Measurements from ENCODE around the gene AFDN.

AFDN gene

DNA sequence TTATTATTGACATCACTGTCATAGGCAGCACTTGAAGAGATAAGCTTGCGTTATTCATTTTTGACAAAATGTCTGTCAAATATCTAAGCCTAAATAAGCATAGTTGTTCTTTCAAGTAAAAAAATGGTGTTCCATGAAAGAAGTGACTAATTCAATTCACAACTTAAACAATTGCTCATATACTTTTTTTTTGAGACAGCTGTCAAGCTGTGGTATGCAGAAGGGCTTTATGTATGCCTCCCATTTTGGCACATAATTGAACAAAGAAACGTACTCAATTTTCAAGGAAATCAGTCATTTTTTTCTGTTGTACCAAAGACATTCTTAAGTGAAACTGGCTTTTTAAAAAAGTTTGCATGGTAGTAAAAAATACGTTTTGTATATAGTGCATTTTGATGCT, 8.5 kb downstream of the AFDN start:
- no peak overlapping the region for H3K4me3 ChIP-seq (ENCODE audit: control insufficient read depth, low read depth, low read length)
- TF ChIP-seq, protein P1, sequence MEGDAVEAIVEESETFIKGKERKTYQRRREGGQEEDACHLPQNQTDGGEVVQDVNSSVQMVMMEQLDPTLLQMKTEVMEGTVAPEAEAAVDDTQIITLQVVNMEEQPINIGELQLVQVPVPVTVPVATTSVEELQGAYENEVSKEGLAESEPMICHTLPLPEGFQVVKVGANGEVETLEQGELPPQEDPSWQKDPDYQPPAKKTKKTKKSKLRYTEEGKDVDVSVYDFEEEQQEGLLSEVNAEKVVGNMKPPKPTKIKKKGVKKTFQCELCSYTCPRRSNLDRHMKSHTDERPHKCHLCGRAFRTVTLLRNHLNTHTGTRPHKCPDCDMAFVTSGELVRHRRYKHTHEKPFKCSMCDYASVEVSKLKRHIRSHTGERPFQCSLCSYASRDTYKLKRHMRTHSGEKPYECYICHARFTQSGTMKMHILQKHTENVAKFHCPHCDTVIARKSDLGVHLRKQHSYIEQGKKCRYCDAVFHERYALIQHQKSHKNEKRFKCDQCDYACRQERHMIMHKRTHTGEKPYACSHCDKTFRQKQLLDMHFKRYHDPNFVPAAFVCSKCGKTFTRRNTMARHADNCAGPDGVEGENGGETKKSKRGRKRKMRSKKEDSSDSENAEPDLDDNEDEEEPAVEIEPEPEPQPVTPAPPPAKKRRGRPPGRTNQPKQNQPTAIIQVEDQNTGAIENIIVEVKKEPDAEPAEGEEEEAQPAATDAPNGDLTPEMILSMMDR (conservative IDR thresholded peaks at IDR 0.05; ENCODE audit: control insufficient read depth, insufficient read depth, low read depth, low read length), result no peak
- no peak for DNase-seq (ENCODE audit: low read depth)

DNA sequence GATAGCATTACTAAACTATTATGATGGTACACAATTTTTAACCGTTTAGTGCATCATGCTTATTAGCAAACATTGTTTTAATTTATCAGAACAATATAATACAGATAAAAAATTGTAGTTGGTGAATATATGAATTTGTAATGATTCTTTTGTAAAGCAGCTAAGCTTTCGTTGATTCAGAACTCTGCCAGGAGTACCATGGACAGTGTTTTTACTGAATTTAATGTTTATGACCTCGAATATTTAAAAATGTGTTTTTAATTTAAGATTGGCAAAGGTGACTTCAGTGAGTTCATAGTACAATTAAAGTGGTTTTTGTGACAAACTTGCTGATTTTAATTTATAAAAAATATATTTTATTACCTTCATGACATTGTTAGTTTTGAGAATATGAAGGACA, 10.0 kb downstream of the AFDN start:
- DNase-seq (ENCODE audit: low read depth), result peak; percentile 54
- no peak overlapping the region for H3K4me3 ChIP-seq (ENCODE audit: control insufficient read depth, low read depth, low read length)
- TF ChIP-seq, protein P1 (conservative IDR thresholded peaks at IDR 0.05; ENCODE audit: control insufficient read depth, insufficient read depth, low read depth, low read length), result no peak

DNA sequence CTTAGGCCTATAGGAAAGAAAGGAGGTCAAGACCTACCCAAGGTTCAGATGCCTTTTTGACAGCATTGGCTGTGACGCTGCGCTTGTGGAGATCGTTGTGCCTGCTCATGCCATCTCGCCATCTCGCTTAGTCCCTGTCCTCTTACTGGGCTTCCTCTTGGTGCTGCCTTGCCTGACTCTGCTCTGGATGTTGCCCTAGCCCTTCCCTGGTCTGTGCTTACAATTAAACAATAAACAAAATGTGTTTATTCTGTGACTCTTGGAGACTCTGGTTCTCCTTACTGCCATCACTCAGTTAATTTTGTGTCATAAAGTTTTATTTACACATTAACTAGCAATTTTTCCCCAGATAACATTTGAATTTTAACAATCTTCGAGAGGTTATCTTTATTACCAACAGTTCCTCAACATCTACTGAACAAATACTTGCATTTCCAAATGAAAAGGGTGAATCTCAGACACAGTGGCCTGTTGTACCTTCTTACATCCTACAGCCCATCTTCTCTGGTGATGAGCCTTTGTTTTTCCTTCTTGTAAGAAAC, 11.6 kb downstream of the AFDN start:
- no peak overlapping the region for H3K4me3 ChIP-seq (ENCODE audit: control insufficient read depth, low read depth, low read length)
- TF ChIP-seq, protein P1 (conservative IDR thresholded peaks at IDR 0.05; ENCODE audit: control insufficient read depth, insufficient read depth, low read depth, low read length), result no peak
- no peak for DNase-seq (ENCODE audit: low read depth)

DNA sequence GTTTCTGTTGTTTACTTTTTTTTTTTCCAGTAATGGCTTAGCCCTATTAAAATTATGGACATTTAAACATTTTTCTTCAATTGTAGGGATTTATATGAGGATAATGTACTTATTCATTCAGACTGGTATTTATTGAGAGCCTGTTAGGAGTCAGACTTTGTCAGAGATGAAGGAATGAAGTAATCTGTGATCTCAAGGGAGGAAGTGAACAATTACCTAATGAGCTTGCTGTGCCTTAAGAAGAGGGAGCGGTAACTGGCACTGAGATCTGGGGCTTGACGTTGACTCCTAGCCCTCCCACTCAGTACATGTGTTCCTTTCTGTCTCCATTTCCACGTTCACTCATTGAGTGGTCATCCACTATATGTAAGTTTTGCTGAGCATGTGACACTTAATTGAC, 12.6 kb downstream of the AFDN start:
- TF ChIP-seq, protein P1 (conservative IDR thresholded peaks at IDR 0.05; ENCODE audit: control insufficient read depth, insufficient read depth, low read depth, low read length), result no peak
- no peak overlapping the region for H3K4me3 ChIP-seq (ENCODE audit: control insufficient read depth, low read depth, low read length)
- DNase-seq (ENCODE audit: low read depth), result peak; percentile 70

DNA sequence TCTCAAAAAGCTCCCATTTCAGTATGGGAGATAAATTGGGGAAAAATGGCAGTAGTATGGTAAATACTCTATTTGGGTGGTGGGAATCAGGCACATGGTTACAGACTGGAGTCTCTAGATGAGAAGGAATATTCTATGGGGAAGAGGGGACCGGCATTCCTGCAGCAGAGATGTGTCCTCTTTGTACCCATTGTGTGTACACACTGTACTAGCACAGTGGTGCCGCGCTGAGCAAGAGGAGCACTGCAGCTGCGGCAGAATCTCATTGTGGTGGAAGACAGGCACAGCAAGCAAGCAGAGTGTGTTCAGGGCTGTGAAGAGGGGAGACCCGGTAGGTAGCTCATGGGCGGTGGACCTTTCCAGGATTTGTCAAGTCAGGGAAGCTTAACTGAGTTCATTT, 13.0 kb downstream of the AFDN start:
- H3K4me3 ChIP-seq (ENCODE audit: control insufficient read depth, low read depth, low read length), result no peak overlapping the region
- TF ChIP-seq, protein P1 (conservative IDR thresholded peaks at IDR 0.05; ENCODE audit: control insufficient read depth, insufficient read depth, low read depth, low read length), result no peak
- no peak for DNase-seq (ENCODE audit: low read depth)

DNA sequence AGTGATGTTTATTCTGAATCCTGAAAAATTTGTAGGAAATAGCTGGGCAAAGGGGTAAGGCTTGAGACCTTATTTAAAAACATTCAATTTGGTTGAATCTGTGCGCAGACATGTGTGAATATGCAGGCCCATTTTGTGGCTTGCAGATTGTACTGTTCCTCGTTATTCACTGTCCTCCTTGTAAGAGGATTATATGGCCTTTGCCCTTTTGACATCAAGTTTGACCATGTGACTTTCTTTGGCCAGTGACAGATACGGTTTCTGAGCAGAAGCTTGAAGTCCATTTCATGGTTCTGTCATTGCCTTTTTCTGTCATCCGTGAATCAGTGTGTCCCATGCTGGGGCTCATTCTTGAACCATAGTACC, 13.4 kb downstream of the AFDN start:
- H3K4me3 ChIP-seq (ENCODE audit: control insufficient read depth, low read depth, low read length), result no peak overlapping the region
- TF ChIP-seq, protein P1 (conservative IDR thresholded peaks at IDR 0.05; ENCODE audit: control insufficient read depth, insufficient read depth, low read depth, low read length), result no peak
- no peak for DNase-seq (ENCODE audit: low read depth)

Data from fibroblast of mammary gland (primary cell).